ENCODE results near the gene MXRA8. TPM values are rescaled to one million over a fixed set of nuclear protein-coding genes. Genes with fewer than 3 reads are reported as not detected.

Gene MXRA8
- total and polyA plus RNA-seq, 9 of the 15 experiments (the other 6 are each of a cell fraction or from before 2014, with no cell fraction given): 0.66 to 11.3 (median 6.3) TPM

DNA sequence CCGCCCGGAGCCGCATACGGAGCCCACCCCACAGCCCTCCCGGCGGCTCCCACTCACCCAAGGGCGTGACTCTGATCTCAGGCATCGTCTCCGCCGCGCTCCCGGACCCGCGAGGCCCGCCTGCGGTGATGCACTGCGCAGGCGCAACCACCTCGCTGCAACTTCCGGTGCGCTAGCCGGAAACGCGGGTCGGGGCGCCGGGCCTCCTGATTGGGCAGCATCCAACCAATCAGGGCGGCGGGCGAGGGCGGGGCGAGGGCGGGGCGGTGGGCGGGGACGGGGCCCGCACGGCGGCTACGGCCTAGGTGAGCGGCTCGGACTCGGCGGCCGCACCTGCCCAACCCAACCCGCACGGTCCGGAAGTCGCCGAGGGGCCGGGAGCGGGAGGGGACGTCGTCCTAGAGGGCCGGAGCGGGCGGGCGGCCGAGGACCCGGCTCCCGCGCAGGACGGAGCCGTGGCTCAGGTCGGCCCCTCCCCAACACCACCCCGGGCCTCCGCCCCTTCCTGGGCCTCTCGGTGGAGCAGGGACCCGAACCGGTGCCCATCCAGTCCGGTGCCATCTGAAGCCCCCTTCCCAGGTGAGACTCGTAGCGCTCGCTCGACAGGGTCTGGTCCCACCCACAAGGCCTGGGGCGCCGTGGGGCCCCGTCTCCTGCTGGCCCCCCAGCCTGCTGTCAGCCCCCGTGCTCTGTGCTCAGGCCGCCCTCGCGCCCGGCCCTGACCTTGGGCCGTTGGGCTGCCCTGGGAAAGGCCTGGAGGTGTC is 33.6 kb downstream of the MXRA8 start, which contains the start of the genes CPTP and INTS11 (continued):
- TF ChIP-seq, protein P1, sequence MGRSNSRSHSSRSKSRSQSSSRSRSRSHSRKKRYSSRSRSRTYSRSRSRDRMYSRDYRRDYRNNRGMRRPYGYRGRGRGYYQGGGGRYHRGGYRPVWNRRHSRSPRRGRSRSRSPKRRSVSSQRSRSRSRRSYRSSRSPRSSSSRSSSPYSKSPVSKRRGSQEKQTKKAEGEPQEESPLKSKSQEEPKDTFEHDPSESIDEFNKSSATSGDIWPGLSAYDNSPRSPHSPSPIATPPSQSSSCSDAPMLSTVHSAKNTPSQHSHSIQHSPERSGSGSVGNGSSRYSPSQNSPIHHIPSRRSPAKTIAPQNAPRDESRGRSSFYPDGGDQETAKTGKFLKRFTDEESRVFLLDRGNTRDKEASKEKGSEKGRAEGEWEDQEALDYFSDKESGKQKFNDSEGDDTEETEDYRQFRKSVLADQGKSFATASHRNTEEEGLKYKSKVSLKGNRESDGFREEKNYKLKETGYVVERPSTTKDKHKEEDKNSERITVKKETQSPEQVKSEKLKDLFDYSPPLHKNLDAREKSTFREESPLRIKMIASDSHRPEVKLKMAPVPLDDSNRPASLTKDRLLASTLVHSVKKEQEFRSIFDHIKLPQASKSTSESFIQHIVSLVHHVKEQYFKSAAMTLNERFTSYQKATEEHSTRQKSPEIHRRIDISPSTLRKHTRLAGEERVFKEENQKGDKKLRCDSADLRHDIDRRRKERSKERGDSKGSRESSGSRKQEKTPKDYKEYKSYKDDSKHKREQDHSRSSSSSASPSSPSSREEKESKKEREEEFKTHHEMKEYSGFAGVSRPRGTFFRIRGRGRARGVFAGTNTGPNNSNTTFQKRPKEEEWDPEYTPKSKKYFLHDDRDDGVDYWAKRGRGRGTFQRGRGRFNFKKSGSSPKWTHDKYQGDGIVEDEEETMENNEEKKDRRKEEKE (IDR thresholded peaks at IDR 0.05; ENCODE audit: borderline replicate concordance in 1 of 2, control insufficient read depth in 1 of 2, low read depth in 2 of 2, low read length in 1 of 2): no peak
- TF ChIP-seq GATA2 (CRISPR knock-in tag; IDR thresholded peaks at IDR 0.05): no peak
- no peak for TF ChIP-seq ZNF277 (CRISPR knock-in tag; IDR thresholded peaks at IDR 0.05; ENCODE audit: borderline replicate concordance)
- TF ChIP-seq HOXB6 (CRISPR knock-in tag; IDR thresholded peaks at IDR 0.05; ENCODE audit: borderline replicate concordance): no peak
- TF ChIP-seq, protein P2, sequence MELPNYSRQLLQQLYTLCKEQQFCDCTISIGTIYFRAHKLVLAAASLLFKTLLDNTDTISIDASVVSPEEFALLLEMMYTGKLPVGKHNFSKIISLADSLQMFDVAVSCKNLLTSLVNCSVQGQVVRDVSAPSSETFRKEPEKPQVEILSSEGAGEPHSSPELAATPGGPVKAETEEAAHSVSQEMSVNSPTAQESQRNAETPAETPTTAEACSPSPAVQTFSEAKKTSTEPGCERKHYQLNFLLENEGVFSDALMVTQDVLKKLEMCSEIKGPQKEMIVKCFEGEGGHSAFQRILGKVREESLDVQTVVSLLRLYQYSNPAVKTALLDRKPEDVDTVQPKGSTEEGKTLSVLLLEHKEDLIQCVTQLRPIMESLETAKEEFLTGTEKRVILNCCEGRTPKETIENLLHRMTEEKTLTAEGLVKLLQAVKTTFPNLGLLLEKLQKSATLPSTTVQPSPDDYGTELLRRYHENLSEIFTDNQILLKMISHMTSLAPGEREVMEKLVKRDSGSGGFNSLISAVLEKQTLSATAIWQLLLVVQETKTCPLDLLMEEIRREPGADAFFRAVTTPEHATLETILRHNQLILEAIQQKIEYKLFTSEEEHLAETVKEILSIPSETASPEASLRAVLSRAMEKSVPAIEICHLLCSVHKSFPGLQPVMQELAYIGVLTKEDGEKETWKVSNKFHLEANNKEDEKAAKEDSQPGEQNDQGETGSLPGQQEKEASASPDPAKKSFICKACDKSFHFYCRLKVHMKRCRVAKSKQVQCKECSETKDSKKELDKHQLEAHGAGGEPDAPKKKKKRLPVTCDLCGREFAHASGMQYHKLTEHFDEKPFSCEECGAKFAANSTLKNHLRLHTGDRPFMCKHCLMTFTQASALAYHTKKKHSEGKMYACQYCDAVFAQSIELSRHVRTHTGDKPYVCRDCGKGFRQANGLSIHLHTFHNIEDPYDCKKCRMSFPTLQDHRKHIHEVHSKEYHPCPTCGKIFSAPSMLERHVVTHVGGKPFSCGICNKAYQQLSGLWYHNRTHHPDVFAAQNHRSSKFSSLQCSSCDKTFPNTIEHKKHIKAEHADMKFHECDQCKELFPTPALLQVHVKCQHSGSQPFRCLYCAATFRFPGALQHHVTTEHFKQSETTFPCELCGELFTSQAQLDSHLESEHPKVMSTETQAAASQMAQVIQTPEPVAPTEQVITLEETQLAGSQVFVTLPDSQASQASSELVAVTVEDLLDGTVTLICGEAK (IDR thresholded peaks at IDR 0.05): peak; percentile 93
- TF ChIP-seq, protein P2 (CRISPR knock-in tag; IDR thresholded peaks at IDR 0.05): no peak
- TF ChIP-seq ZNF444 (CRISPR knock-in tag; IDR thresholded peaks at IDR 0.05): no peak
- 0 out of 2 replicates have a peak, but pooled peaks have one; percentile 19 for TF ChIP-seq DMBX1 (CRISPR knock-in tag; IDR thresholded peaks at IDR 0.05; ENCODE audit: borderline replicate concordance)
- TF ChIP-seq CCNT2 (IDR thresholded peaks at IDR 0.05; ENCODE audit: borderline replicate concordance, extremely low read depth, insufficient read length, low read depth, low read length): peak; percentile 43
- TF ChIP-seq TGIF2 (CRISPR knock-in tag; IDR thresholded peaks at IDR 0.05): no peak; the same call in 1 of the 2 replicates
- TF ChIP-seq NBN (IDR thresholded peaks at IDR 0.05; ENCODE audit: low read depth): no peak
